NCI-H2107 treated with DMSO at 0.1 percent for 48 hours (cell line): ENCODE measurements around the gene CNNM1.

Experiments
- DNase-seq: peaks from one replicate; lab custom pipeline; 2025; ENCODE audit not compliant: unreplicated experiment; lab: John Stamatoyannopoulos, UW

The CNNM1 gene

GRCh38 chr10:99411546-99411945, 82.4 kb downstream of the CNNM1 start:
- no peak for DNase-seq

GRCh38 chr10:99412099-99412498, 82.9 kb downstream of the CNNM1 start:
- no peak for DNase-seq

GRCh38 chr10:99418910-99419624, 89.9 kb downstream of the CNNM1 start:
- no peak for DNase-seq

GRCh38 chr10:99419688-99420087, 90.5 kb downstream of the CNNM1 start:
- no peak for DNase-seq

- no peak for DNase-seq
Measured at GRCh38 chr10:99421233-99421739, 92.1 kb downstream of the CNNM1 start.

- no peak for DNase-seq
Measured at GRCh38 chr10:99422529-99423096, 93.5 kb downstream of the CNNM1 start.

- DNase-seq: no peak
Measured at GRCh38 chr10:99424656-99425055, 95.5 kb downstream of the CNNM1 start.

- no peak for DNase-seq
Measured at GRCh38 chr10:99425204-99425603, 96.0 kb downstream of the CNNM1 start.

- DNase-seq: no peak
Measured at GRCh38 chr10:99426689-99427088, 97.5 kb downstream of the CNNM1 start.

- no peak for DNase-seq
Measured at GRCh38 chr10:99427566-99428190, 98.5 kb downstream of the CNNM1 start.

GRCh38 chr10:99429517-99430095, 100.5 kb downstream of the CNNM1 start:
- no peak for DNase-seq

- DNase-seq: no peak
Measured at GRCh38 chr10:99430116-99430450, 100.9 kb downstream of the CNNM1 start.

- DNase-seq: peak; percentile 89
Measured at GRCh38 chr10:99430451-99431189, 101.5 kb downstream of the CNNM1 start, which contains the start of gene GOT1. Gene GOT1 (minus strand): TSS chr10:99430624. CDS start chr10:99430565, 59 bp downstream.

- no peak for DNase-seq
Measured at GRCh38 chr10:99431190-99431760, 102.1 kb downstream of the CNNM1 start.

GRCh38 chr10:99432047-99432446, 102.9 kb downstream of the CNNM1 start:
- DNase-seq: no peak

- no peak for DNase-seq
Measured at GRCh38 chr10:99432881-99433280, 103.7 kb downstream of the CNNM1 start.

- DNase-seq: no peak
Measured at GRCh38 chr10:99433378-99434020, 104.3 kb downstream of the CNNM1 start.

- DNase-seq: peak; percentile 25
Measured at GRCh38 chr10:99435986-99436638, 107.0 kb downstream of the CNNM1 start.

GRCh38 chr10:99438890-99439289, 109.7 kb downstream of the CNNM1 start:
- no peak for DNase-seq

GRCh38 chr10:99442394-99442793, 113.2 kb downstream of the CNNM1 start:
- no peak for DNase-seq
